Caco-2 (cell line): ENCODE measurements around the gene PEA15. TPM values are rescaled to one million over a fixed set of nuclear protein-coding genes. Genes with fewer than 3 reads are reported as not detected.

Source experiments
- BruUV-seq: library from RNA; stranded (reverse); fragments of 400-500 nt; replicated peaks from 2 replicates; lab custom pipeline; 2021; lab: Mats Ljungman, UMichigan
- CTCF ChIA-PET: fragments of 300-600 bp; sonication (Branson Sonifier 250); formaldehyde crosslinking; loops from one replicate; lab custom pipeline; 2022; ENCODE audit warnings: antibody characterized with exemption; lab: Charles Lee
- POLR2A ChIA-PET: fragments of 300-600 bp; sonication (Branson Sonifier 250); formaldehyde crosslinking; loops from one replicate; lab custom pipeline; 2022; ENCODE audit warnings: antibody characterized with exemption; lab: Charles Lee
- DNase-seq, 2 experiments: peaks; one replicate each; pipeline versions ENCODE4 v3.0.0 to v3.0.0-alpha.2; 2020 to 2022
- H3K27me3 ChIP-seq: replicated peaks from 2 replicates; pipeline ENCODE4 v1.6.0; 2011; ENCODE audit warnings: low read length; ENCODE audit not compliant: control insufficient read depth, insufficient read depth
- H3K36me3 ChIP-seq: 2 replicates; pipeline ENCODE4 v1.5.1; 2011; ENCODE audit warnings: low read length; ENCODE audit not compliant: control insufficient read depth, insufficient read depth
- H3K4me1 ChIP-seq: fragments of 250-450 bp; sonication (Bioruptor Pico); 2 replicates; pipeline ENCODE4 v1.5.1; 2020; ENCODE audit warnings: mild to moderate bottlenecking
- H3K4me3 ChIP-seq: 2 replicates; pipeline ENCODE4 v1.5.1; 2011; ENCODE audit warnings: low read depth, mild to moderate bottlenecking, control low read depth, low read length
- H3K9me3 ChIP-seq: fragments of 250-450 bp; sonication (Bioruptor Pico); 2 replicates; pipeline ENCODE4 v1.5.1; 2020; ENCODE audit warnings: mild to moderate bottlenecking, moderate library complexity
- H3K27ac Mint-ChIP-seq: one replicate; pipeline ENCODE4 v1.8.0; 2022; ENCODE audit warnings: mixed read lengths; ENCODE audit not compliant: unreplicated experiment
- H3K27me3 Mint-ChIP-seq: one replicate; pipeline ENCODE4 v1.8.0; 2022; ENCODE audit warnings: mixed read lengths; ENCODE audit not compliant: insufficient read depth, unreplicated experiment
- H3K36me3 Mint-ChIP-seq: one replicate; pipeline ENCODE4 v1.8.0; 2022; ENCODE audit warnings: mild to moderate bottlenecking, mixed read lengths; ENCODE audit not compliant: insufficient read depth, unreplicated experiment
- H3K4me1 Mint-ChIP-seq: one replicate; pipeline ENCODE4 v1.8.0; 2022; ENCODE audit warnings: low read depth, mixed read lengths; ENCODE audit not compliant: unreplicated experiment
- H3K4me3 Mint-ChIP-seq: one replicate; pipeline ENCODE4 v1.8.0; 2022; ENCODE audit warnings: mild to moderate bottlenecking, moderate library complexity, mixed read lengths; ENCODE audit not compliant: unreplicated experiment
- H3K9me3 Mint-ChIP-seq: one replicate; pipeline ENCODE4 v1.8.0; 2022; ENCODE audit warnings: mixed read lengths; ENCODE audit not compliant: unreplicated experiment
- CTCF ChIP-seq, 2 experiments: fragments of 200-600 bp in 1 of 2; IDR thresholded peaks; 1 replicate in 1 of 2; 2 replicates in 1 of 2; pipeline versions ENCODE4 v1.5.1 to v1.8.0; 2011 to 2022; ENCODE audit warnings: antibody characterized with exemption in 1 of 2, control low read depth in 1 of 2, inconsistent platforms in 1 of 2, low read depth in 1 of 2, low read length in 1 of 2, mild to moderate bottlenecking in 1 of 2, moderate library complexity in 1 of 2; ENCODE audit not compliant: insufficient read depth in 1 of 2, severe bottlenecking in 1 of 2, unreplicated experiment in 1 of 2
- intact Hi-C: fragments of 100-400 bp; cut with micrococcal nuclease; formaldehyde crosslinking; loops from one replicate; pipeline ENCODE4 v1.10.0; 2022; ENCODE audit not compliant: unreplicated experiment
- total RNA-seq: library from RNA; stranded (reverse); gene quantifications from 2 replicates; pipeline ENCODE4 v1.2.3, GENCODE V29; 2022

PEA15 gene
- total RNA-seq, 1 experiment from 2014 or later = 85.1 TPM

DNA sequence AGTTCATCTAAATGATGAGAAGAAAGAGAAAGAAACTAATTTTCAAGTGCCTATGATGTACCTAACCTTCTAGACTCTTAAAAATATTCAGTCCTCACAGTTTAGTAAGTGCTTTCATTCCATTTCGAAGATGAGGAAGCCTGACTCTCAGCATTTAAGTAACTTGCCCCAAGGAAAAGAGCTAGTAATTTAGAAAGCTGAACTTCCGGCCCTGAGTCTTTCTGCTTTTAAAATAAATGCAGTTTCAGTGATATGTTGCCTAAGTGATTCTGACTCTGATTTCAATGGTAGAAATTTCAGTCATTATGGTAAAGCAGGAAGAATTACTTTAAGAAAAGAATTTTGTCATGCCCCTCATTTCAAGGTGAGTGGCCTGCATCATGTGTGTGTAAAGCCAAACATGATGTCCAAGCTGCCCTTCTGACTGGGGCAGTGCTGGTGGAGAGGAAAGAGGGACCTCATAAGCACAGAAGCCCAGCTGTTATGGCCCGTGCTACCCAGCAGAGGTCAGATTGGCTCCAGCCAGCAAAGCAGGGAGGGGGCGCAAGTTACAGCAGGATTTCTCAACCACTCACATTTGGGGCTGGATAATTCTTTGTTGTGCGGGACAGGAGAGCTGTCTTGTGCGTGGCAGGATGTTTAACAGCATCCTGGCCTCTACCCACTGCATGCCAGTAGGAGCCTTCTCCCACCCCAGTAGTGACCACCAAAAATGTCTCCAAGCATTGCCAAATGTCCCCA, 43.0 kb upstream of the PEA15 start:
- peak in 1 of 2 experiments; percentile 40 for DNase-seq
- intact Hi-C loops = loop anchor here (2.0 kb wide), 1 partner anchor 31 kb away; no protein-coding TSS in a partner anchor

DNA sequence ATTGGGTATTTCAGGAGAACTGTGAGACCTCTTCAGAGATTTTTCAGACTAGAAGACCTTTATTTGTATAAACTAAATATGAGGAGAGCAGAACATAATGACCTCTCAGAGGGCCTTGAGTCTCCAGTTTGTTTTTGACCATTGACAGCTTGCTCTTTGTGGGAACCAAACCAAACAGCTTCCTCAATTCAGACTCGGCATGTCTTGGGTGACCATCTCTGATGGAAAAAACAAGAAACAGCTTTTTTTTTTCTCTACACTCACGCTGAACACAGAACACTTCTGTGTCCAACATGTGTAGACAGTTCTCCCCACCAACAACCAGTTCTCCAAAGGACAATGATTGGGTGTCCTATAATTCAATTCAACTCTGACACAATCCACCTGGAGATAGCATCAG, 42.3 kb upstream of the PEA15 start:
- Histone ChIP-seq H3K4me1 (peaks cover 16% of the 10 kb centered on the region; the same call in 1 of the 2 replicates), H3K27me3 (no peaks in the 10 kb centered on the region), H3K9me3 (no peaks in the 10 kb centered on the region; the same call in 1 of the 2 replicates), H3K36me3 (no peaks in the 10 kb centered on the region), H3K4me3 (no peak overlapping the region)
- Mint-ChIP-seq H3K36me3 (no peaks in the 10 kb centered on the region), H3K9me3 (no peaks in the 10 kb centered on the region), H3K27me3 (peaks cover 2% of the 10 kb centered on the region), H3K4me1 (no peaks in the 10 kb centered on the region), H3K4me3 (no peak overlapping the region), H3K27ac (no peak overlapping the region)
- TF ChIP-seq CTCF (IDR thresholded peaks at IDR 0.05; ENCODE audit: insufficient read depth in 1 of 2, low read depth in 1 of 2, low read length in 1 of 2, severe bottlenecking in 1 of 2, unreplicated experiment in 1 of 2) = no peak
- no TSS peak for BruUV-seq
- intact Hi-C loops = loop anchor here (1.0 to 2.0 kb wide), 3 partner anchors 30 to 78 kb away; no protein-coding TSS in a partner anchor
- DNase-seq = no peak
- CTCF ChIA-PET = interaction anchor here (0.7 to 2.0 kb wide), 4 partner anchors 30 to 89 kb away, joined by 3 to 8 read pairs (median 5); no protein-coding TSS in a partner anchor
- POLR2A ChIA-PET = no interaction called here

More for the DNA sequence above, 43.0 kb upstream of the PEA15 start:
- peaks cover 16% of the 10 kb centered on the region; the same call in 1 of the 2 replicates for H3K4me1 ChIP-seq
- no peaks in the 10 kb centered on the region for H3K36me3 Mint-ChIP-seq
- no peaks in the 10 kb centered on the region for H3K36me3 ChIP-seq
- H3K27ac Mint-ChIP-seq = no peak overlapping the region
- TF ChIP-seq CTCF (IDR thresholded peaks at IDR 0.05; ENCODE audit: insufficient read depth in 1 of 2, low read depth in 1 of 2, low read length in 1 of 2, severe bottlenecking in 1 of 2, unreplicated experiment in 1 of 2) = peak; percentile 41 to 61
- no peak overlapping the region for H3K4me3 Mint-ChIP-seq
- no peaks in the 10 kb centered on the region for H3K4me1 Mint-ChIP-seq
- no peaks in the 10 kb centered on the region for H3K27me3 ChIP-seq
- peaks cover 2% of the 10 kb centered on the region for H3K27me3 Mint-ChIP-seq
- ChIA-PET CTCF (interaction anchor here (0.5 to 2.0 kb wide), 6 partner anchors 31 to 90 kb away, joined by 3 to 8 read pairs (median 5); no protein-coding TSS in a partner anchor), POLR2A (no interaction called here)
- H3K4me3 ChIP-seq = no peak overlapping the region
- no peaks in the 10 kb centered on the region for H3K9me3 Mint-ChIP-seq
- no TSS peak for BruUV-seq
- H3K9me3 ChIP-seq = no peaks in the 10 kb centered on the region; the same call in 1 of the 2 replicates

DNA sequence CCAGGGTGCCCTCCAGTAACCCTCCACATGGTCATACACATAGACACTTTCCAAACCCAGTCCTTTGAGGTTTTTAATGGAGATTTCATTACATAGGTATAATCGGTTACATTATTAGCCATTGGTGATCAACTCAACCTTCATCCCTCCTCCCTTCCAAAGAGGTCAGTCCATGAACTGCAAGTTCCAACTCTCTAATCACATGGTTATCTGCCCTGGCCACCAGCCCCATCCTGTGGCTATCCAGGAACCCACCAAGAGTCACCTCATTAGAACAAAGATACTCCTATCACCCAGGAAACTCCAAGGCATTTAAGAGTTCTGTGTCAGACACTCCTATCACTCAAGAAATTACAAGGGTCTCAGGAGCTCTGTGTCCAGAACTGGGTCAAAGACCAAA, 41.6 kb upstream of the PEA15 start:
- Mint-ChIP-seq H3K4me1 (no peaks in the 10 kb centered on the region), H3K9me3 (no peaks in the 10 kb centered on the region), H3K4me3 (no peak overlapping the region), H3K36me3 (no peaks in the 10 kb centered on the region), H3K27ac (no peak overlapping the region), H3K27me3 (peaks cover 2% of the 10 kb centered on the region)
- ChIA-PET CTCF (no interaction called here), POLR2A (no interaction called here)
- no peaks in the 10 kb centered on the region for H3K36me3 ChIP-seq
- no peaks in the 10 kb centered on the region for H3K27me3 ChIP-seq
- TF ChIP-seq CTCF (IDR thresholded peaks at IDR 0.05; ENCODE audit: insufficient read depth in 1 of 2, low read depth in 1 of 2, low read length in 1 of 2, severe bottlenecking in 1 of 2, unreplicated experiment in 1 of 2) = peak in 1 of 2 experiments; percentile 30
- BruUV-seq = no TSS peak
- peak in 1 of 2 experiments; percentile 23 for DNase-seq
- no peak overlapping the region for H3K4me3 ChIP-seq
- intact Hi-C loops = loop anchor here (1.0 to 2.0 kb wide), 3 partner anchors 29 to 78 kb away; no protein-coding TSS in a partner anchor
- no peaks in the 10 kb centered on the region; the same call in 1 of the 2 replicates for H3K9me3 ChIP-seq
- peaks cover 16% of the 10 kb centered on the region; the same call in 1 of the 2 replicates for H3K4me1 ChIP-seq
